Left ventricle myocardium superior (tissue), 1 donor: Measurements from ENCODE around the gene MRPS27. TPM values are rescaled to one million over a fixed set of nuclear protein-coding genes. Genes with fewer than 3 reads are reported as not detected.

ENCODE experiments used
- ATAC-seq: fragments of 200-7000 bp; cut with Tn5 transposase; one replicate; pipeline ENCODE4 v1.9.1; 2020; ENCODE audit warnings: mild to moderate bottlenecking, moderate library complexity
- DNase-seq: peaks from one replicate; pipeline ENCODE4 v3.0.0-alpha.2; 2020
- intact Hi-C: fragments of 100-400 bp; cut with micrococcal nuclease; formaldehyde crosslinking; loops from one replicate; pipeline ENCODE4 v1.11.0; 2022
- total RNA-seq: library from RNA; stranded (reverse); fragmentation: NEBNext Ultra II Directional; extraction: Animal tissue kit (Norgen Biotek cat#: 25700); gene quantifications from one replicate; pipeline ENCODE4 v1.2.1, GENCODE V29; 2021
- donor health status: DM: no; HTN: yes; CAD: no; lungs with severe emphysema.

Gene MRPS27
- total RNA-seq, 1 donor from 2014 or later = 80.1 TPM

GRCh38 chr5:72242796-72243475 lies 77.1 kb downstream of the MRPS27 start:
- DNase-seq (no peak), ATAC-seq (no peak)
- intact Hi-C loops = no loop called here

GRCh38 chr5:72241346-72242003 lies 78.6 kb downstream of the MRPS27 start:
- intact Hi-C loops = no loop called here
- DNase-seq (peak; percentile 23), ATAC-seq (no peak)

DNA sequence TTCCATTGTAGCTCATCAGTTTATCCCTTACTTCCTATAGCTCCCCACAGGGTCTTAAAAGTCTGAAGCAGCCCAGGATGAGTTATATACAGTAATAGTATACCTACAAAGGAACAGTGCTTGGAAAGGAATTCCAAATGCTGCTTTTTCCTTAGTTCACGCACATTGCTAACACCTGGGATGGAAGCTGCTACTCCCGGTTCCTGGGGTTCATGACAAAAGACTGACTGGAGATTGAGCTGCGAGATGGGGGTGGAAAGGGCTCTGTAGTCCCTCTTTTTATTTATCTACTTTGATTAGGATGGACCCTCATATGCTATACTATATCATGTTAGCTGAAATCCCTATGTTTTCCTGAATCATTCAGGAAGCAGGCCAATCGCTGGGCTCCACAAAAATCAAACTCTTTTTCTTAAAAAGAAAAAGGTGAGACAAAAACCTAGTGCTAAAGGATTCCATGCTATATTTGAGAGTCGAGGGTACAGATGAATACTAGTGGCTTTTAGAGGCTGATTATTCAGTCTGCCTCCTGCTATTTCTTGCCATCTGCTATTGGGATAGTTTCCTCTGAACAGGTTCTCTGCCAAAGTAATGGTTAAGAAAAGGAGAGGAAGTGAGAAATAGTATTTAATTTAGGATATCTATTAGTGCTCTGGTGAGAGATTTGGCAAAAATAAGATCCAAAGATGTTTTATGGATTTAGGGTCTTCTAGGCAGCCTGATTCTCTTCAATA lies 81.2 kb downstream of the MRPS27 start:
- intact Hi-C loops = no loop called here
- ATAC-seq = no peak
- no peak for DNase-seq

DNA sequence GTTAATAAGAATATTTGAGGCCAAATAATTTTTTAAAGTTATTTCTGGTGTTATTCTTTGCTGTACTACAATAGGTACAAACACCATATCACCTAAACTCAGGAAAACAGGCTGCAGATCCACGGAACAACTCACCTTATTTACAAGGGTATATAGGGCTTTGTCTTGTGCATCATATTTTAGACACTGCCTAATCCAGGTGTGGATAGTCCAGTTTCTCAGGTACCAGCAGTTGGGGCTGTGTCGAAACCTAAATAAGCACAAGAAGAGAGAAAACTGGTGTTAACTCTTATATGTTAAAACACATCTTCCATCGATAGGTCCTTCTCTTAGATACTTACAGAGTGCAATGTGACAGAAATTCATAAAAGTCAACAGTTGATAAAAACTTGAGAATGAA lies 82.2 kb downstream of the MRPS27 start:
- no peak for ATAC-seq
- no peak for DNase-seq
- intact Hi-C loops = no loop called here

DNA sequence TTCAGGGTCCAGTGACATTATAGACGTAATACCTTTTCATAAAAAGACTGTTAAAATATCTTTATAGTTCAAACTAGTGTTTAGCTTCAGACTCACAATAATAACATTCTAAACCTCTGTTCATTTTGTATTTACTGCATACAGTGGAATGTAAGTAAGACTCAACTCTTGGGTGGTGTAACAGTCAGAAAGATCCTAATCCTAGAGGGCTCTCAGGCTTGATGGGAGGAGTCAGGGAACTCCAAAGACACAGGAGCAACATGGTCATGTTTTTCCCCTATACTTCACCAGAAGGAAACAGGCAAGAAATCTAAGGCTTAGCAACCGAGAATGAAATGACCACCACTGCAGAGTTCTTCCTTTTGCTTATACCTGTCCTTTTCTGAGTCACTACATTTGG lies 82.6 kb downstream of the MRPS27 start:
- DNase-seq = no peak
- intact Hi-C loops = no loop called here

DNA sequence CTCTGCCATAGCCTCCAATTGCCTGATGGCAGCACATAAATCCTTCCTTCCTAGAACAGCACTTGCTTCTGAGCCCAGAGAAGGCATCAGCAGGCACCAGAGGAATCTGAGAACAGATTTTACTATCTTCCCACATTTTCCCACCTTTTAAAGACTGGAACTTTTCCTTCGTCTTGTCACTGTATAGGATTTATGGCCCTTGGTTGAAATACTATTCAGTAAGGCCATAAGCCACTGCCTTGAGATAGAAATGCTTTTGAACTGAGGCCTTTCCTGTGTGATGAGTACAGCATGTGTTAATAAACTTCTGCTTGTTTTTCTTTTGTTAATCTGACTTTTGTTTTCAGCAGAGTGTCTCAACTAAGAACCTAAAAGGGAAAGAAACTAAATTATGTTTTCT lies 84.3 kb downstream of the MRPS27 start:
- ATAC-seq = no peak
- intact Hi-C loops = no loop called here

More for the DNA sequence above, 82.6 kb downstream of the MRPS27 start:
- ATAC-seq = no peak

DNA sequence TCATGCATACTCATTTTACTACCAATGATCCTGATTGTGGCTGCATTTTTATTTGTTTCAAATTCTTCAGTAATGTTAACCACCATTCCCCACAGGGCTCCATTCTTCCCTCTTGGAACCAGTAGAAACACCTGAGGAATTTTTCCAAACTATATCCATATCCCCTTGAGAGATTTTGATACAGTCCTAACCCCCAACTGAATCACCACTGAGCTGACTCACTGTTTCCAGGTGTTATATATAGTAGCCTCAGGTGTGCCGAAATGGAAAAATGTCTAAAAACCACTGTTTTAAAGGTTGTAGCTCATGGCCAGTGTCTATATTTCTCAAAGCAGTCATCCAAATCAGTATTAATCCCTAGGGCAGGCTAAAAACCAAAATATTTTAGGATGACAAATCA lies 85.2 kb downstream of the MRPS27 start:
- intact Hi-C loops = no loop called here
- DNase-seq (no peak), ATAC-seq (no peak)

More for the DNA sequence above, 84.3 kb downstream of the MRPS27 start:
- no peak for DNase-seq

DNA sequence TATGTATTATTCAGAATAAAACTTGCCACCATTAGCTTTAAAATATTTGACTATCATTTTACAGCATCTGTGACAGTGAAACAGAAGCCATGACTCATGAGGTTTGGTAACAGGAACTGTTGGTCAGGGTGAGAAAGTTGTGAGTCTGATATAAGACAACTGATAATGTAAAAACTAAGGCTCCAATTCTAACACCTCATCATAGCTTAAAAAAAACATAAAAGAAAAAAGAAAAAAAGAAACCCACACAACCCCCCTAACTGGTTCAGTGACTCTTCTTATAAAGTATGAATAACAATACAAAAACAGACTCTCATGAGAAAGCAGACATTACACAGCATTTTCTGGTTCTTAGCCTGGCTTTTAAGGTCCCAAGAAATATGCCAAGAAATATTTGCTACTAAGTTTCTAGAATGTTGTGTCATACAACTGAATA lies 85.8 kb downstream of the MRPS27 start:
- ATAC-seq (no peak), DNase-seq (no peak)
- intact Hi-C loops = no loop called here

GRCh38 chr5:72233835-72234234 lies 86.2 kb downstream of the MRPS27 start:
- intact Hi-C loops = no loop called here
- no peak for DNase-seq
- no peak for ATAC-seq

DNA sequence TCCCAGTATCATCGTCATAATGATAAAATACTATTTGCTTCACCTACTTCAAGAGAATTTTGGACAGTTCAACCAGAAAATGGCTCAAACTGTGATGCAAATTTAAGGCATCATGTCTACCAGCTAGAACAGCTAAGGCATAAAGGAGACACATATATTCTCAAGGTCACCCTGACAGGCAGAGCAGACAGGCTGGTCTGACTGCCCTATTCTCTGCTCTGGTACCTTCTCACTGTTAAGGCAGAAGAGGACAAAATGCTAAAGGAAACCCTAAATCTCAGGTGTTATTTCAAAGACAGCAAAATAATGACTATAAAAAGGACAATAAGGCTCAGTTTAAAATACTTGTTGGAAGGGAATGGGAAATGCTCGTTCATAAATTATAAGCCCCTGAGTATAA lies 87.2 kb downstream of the MRPS27 start:
- intact Hi-C loops = no loop called here
- DNase-seq (no peak), ATAC-seq (peak; percentile 43)

DNA sequence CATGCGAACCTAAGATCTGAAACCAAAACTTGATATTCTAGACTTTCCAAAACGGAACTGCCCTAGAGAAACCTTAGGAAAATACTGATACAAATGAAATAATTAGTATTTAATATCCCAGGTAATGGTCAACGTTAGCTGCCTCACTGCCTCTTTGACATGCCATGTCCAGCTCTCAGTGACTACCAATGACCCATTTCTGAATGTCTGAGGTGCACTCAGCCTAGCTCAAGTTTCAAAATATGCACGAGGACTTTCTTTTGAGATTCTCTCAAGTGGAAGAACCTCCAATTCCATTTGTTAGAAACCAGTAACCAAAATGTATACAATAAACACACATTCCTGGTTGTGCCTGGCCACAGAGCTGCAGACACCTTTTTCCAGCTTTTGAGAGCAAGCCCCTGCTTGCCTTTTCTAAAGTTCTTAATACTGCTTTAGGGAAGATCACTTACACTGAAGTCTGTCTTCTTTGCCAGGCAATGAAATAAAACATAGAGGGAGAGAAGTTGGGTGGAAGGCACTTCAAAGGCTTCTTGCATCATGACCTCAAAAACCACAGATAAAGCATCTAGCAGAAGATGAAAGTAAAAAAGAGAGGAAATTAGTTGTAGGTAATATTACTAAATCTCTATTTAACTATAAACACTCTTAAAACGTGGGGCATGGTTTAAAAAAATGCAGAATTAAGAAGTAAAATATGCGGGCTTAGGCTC lies 87.9 kb downstream of the MRPS27 start:
- intact Hi-C loops = no loop called here

DNA sequence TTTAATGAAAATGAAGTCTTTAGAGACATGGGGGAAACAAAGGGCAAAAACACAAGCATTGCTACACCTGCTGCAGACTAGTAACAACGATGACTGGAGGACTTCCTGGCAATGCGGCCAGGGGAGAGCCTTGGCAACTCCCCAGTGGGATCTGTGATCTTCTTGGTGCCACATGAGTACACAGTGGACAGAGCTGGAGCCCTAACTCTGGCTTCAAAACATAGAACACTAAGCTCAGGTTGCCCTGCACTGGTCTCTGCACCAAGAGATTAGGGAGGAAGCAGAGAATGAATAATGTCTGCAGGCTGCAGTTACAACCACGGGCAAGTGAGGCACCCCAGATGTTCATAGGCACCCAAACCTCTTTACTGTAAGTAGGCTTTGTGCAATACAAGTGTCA lies 91.1 kb downstream of the MRPS27 start:
- intact Hi-C loops = no loop called here
- DNase-seq (peak; percentile 50), ATAC-seq (peak; percentile 85)

More for the DNA sequence above, 87.9 kb downstream of the MRPS27 start:
- ATAC-seq (no peak), DNase-seq (no peak)

GRCh38 chr5:72226950-72227349 lies 93.1 kb downstream of the MRPS27 start:
- intact Hi-C loops = no loop called here
- ATAC-seq (peak; percentile 85), DNase-seq (peak; percentile 32)

DNA sequence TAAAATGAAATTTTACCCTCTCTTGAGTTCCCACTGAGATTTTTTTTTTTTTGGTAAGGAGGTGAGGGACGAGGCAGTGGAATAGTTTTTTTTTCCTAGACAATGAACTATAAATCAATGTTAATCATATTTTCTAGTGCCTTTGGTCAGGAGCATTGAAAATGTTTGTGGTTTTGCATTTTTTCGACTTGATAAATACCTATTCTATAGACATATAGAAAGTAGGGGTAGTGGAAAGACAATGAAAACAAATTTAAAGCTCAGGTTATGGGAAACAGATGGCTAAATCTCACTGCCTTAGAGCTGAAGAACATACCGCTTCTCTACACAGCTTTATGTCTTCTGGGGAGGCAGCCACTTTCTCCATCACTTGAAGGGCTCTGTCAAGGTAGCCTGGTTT lies 94.3 kb downstream of the MRPS27 start:
- intact Hi-C loops = no loop called here
- ATAC-seq (no peak), DNase-seq (no peak)

DNA sequence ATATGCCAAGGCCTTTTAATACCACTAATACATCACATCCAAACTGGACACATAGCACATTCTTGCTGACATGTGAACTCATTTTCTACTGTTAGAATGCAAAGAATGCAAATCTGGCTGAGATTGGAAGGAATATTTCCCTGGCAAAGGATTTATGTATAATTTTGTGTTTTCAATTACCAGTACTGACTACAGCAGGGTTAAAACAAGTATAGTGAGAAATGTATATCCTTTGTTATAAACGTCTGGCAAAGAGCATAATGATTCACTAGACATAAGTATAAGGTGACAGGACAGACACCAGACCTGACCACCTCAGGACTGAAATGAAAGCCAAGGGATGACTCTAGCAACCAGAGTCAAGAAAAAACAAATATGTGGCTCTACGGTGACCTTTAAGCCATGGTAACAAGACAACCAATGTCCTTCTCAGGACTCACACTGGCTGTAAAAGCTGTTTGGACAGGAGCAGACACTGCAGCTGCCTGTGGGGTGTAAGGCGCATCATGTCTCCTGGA lies 95.0 kb downstream of the MRPS27 start:
- DNase-seq (no peak), ATAC-seq (no peak)
- intact Hi-C loops = no loop called here

GRCh38 chr5:72223371-72223770 lies 96.7 kb downstream of the MRPS27 start:
- ATAC-seq (no peak), DNase-seq (no peak)
- intact Hi-C loops = no loop called here

- ATAC-seq (no peak), DNase-seq (no peak)
- intact Hi-C loops = no loop called here
Measured at GRCh38 chr5:72222521-72222920, 97.5 kb downstream of the MRPS27 start.

GRCh38 chr5:72221541-72221940 lies 98.5 kb downstream of the MRPS27 start:
- no peak for DNase-seq
- ATAC-seq = no peak
- intact Hi-C loops = no loop called here

DNA sequence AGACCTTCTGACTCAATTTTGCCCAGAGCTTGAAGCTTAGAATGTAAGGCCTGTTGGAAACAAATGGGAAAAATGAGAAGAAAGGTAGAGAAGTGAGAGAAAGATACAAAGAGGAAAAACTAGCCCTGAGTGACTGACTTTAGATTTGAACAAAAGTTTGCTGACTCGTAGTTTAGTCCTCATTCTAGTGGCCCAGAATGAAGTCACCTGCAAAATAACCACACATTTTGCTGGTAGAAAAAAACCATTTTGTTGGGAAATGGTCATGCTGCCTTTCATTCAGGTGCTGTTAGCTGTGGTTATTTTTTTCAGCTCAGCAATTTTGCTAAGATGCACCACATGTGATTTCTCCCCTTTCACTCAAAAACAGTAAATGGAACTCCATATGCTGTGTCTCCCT lies 98.9 kb downstream of the MRPS27 start:
- no peak for ATAC-seq
- intact Hi-C loops = no loop called here

DNA sequence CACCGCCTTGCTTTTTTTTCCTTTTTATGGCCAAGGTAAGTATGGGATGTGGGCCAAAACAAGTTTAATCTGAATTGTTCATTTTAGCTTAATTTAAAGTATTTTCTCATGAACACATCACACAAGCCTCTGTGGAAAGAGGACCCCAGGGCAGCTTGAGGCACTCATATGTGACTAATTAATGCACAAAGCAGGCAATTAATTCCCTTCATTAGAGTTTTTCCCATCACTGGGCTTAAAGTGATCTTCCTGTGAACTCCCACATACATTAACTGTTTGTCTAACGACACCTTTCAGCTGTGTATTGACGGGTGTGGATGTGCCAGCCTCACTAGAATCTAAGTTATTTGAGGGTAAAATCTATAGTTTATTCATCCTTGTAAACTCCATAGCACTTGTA lies 103.3 kb downstream of the MRPS27 start:
- intact Hi-C loops = no loop called here
- DNase-seq = no peak
- no peak for ATAC-seq

More for the DNA sequence above, 98.9 kb downstream of the MRPS27 start:
- no peak for DNase-seq
